Testis (tissue), 3 donors: Measurements from ENCODE around the gene HMX3. TPM values are rescaled to one million over a fixed set of nuclear protein-coding genes. Genes with fewer than 3 reads are reported as not detected.

Source experiments
- DNase-seq: peaks from one replicate; pipeline ENCODE4 v3.0.0-alpha.2; 2019
- H3K27ac ChIP-seq, 2 donors: fragments of 200-600 bp; sonication (generic); one replicate each; pipeline ENCODE4 v1.5.1; 2019
- H3K27me3 ChIP-seq: fragments of 200-600 bp; sonication (generic); one replicate; pipeline ENCODE4 v1.5.1; 2019
- H3K36me3 ChIP-seq: fragments of 200-600 bp; sonication (generic); one replicate; pipeline ENCODE4 v1.5.1; 2017; ENCODE audit warnings: low read depth; ENCODE audit errors: missing control alignments
- H3K4me1 ChIP-seq: fragments of 200-600 bp; sonication (generic); one replicate; pipeline ENCODE4 v1.5.1; 2019
- H3K4me3 ChIP-seq, 2 donors: fragments of 200-600 bp; sonication (generic); one replicate each; pipeline ENCODE4 v1.5.1; 2017 to 2019
- H3K9me3 ChIP-seq: fragments of 200-600 bp; sonication (generic); one replicate; pipeline ENCODE4 v1.5.1; 2017
- CTCF ChIP-seq, 3 experiments: fragments of 450-650 bp in 2 of 3; fragments of 200-600 bp in 1 of 3; sonication (generic) in 1 of 3; IDR thresholded peaks; one replicate each; pipeline ENCODE4 v1.5.1; 2016 to 2019; ENCODE audit warnings: antibody characterized with exemption in 3 of 3, mild to moderate bottlenecking in 2 of 3, moderate library complexity in 1 of 3
- POLR2A ChIP-seq: fragments of 450-650 bp; IDR thresholded peaks from one replicate; pipeline ENCODE4 v1.6.1; 2017; ENCODE audit warnings: antibody characterized with exemption, mild to moderate bottlenecking, moderate library complexity
- WGBS, 2 donors: methylation state at CpG; one replicate each; pipeline ENCODE4 v1.1.5; 2018; 5-methylcytosine and 5-hydroxymethylcytosine counted together
- intact Hi-C: fragments of 100-400 bp; cut with DNase I; formaldehyde crosslinking; loops from one replicate; pipeline ENCODE4 v1.15.1; 2023; ENCODE audit warnings: low total_unique reads
- polyA plus RNA-seq: library from polyadenylated mRNA; stranded (reverse); fragments of 350-450 nt; fragmentation: Illumina TruSeq; extraction: RNeasy Lipid Tissue Mini Kit (QIAGEN cat#74804); gene quantifications from one replicate; pipeline ENCODE4 v1.2.3, GENCODE V29; 2014; ENCODE audit warnings: low read depth, low replicate concordance; ENCODE audit not compliant: insufficient read depth
- total RNA-seq, 2 donors: library from RNA; depleted of rRNA; stranded (reverse); fragments of >200 nt; gene quantifications; one replicate each; pipeline ENCODE4 v1.2.3, GENCODE V29; 2016

HMX3 gene
- total and polyA plus RNA-seq, 3 donors from 2014 or later = 0.25 to 0.55 TPM; not detected in 1

- Histone ChIP-seq H3K9me3 (no peaks in the 10 kb centered on the region), H3K4me3 (no peak overlapping the region), H3K27me3 (peaks cover 10% of the 10 kb centered on the region), H3K27ac (no peak overlapping the region), H3K36me3 (no peaks in the 10 kb centered on the region), H3K4me1 (peaks cover 6% of the 10 kb centered on the region)
- no peak for DNase-seq
- intact Hi-C loops = no loop called here
- no peak for TF ChIP-seq CTCF (IDR thresholded peaks at IDR 0.05)
- TF ChIP-seq POLR2A = no peak
- WGBS, 2 donors = 2 to 3% methylated on average over 29 to 56 of the region's 59 CpGs
Observed at GRCh38 chr10:123146013-123146893, 10.5 kb downstream of the HMX3 start.

GRCh38 chr10:123146894-123147634 lies 11.3 kb downstream of the HMX3 start:
- intact Hi-C loops = no loop called here
- H3K27me3 ChIP-seq = peaks cover 5% of the 10 kb centered on the region

GRCh38 chr10:123147635-123148413 lies 12.1 kb downstream of the HMX3 start, which contains the start of gene HMX2:
HMX2 (plus strand) TSS chr10:123148136; CDS start chr10:123148379, 243 bp downstream.
- 2 to 3% methylated on average over 20 to 21 of the region's 64 CpGs for WGBS, 2 donors
- intact Hi-C loops = no loop called here
- Histone ChIP-seq H3K36me3 (no peaks in the 10 kb centered on the region), H3K4me3 (no peak within 1 kb of the TSS), H3K27ac (no peak within 1 kb of the TSS), H3K27me3 (peaks cover 5% of the 10 kb centered on the region), H3K9me3 (no peaks in the 10 kb centered on the region), H3K4me1 (peaks cover 8% of the 10 kb centered on the region)
- DNase-seq = no peak
- TF ChIP-seq CTCF (IDR thresholded peaks at IDR 0.05) (no peak), POLR2A (no peak)

More at GRCh38 chr10:123146894-123147634, 11.3 kb downstream of the HMX3 start:
- H3K9me3 ChIP-seq = no peaks in the 10 kb centered on the region
- 9% methylated on average over 20 to 24 of the region's 24 CpGs for WGBS, 2 donors
- no peak overlapping the region for H3K4me3 ChIP-seq
- H3K27ac ChIP-seq = no peak overlapping the region
- H3K36me3 ChIP-seq = no peaks in the 10 kb centered on the region
- no peak for DNase-seq
- peaks cover 8% of the 10 kb centered on the region for H3K4me1 ChIP-seq
- TF ChIP-seq POLR2A = no peak
- no peak for TF ChIP-seq CTCF (IDR thresholded peaks at IDR 0.05)

GRCh38 chr10:123148414-123149161 lies 12.8 kb downstream of the HMX3 start:
- Histone ChIP-seq H3K27me3 (peaks cover 5% of the 10 kb centered on the region), H3K9me3 (no peaks in the 10 kb centered on the region), H3K36me3 (no peaks in the 10 kb centered on the region), H3K4me3 (no peak overlapping the region), H3K27ac (no peak overlapping the region), H3K4me1 (peaks cover 8% of the 10 kb centered on the region)
- 2 to 3% methylated on average over 13 to 49 of the region's 55 CpGs for WGBS, 2 donors
- no peak for TF ChIP-seq POLR2A
- intact Hi-C loops = no loop called here
- no peak for DNase-seq
